Activated T-cell treated with anti-CD3 and anti-CD28 coated beads, Interleukin-2, amount 50 U/mL, for 4 hours (primary cell): ENCODE measurements around the gene NTRK2. TPM values are rescaled to one million over a fixed set of nuclear protein-coding genes. Genes with fewer than 3 reads are reported as not detected.

Source experiments
- ATAC-seq, 2 donors: fragments of 200-7000 bp; cut with Tn5 transposase; one replicate each; pipeline ENCODE4 v1.10.0; 2021
- DNase-seq: peaks from one replicate; pipeline ENCODE4 v3.0.0-alpha.2; 2020
- H3K27me3 Mint-ChIP-seq: one replicate; pipeline ENCODE4 v1.8.0; 2021; ENCODE audit warnings: low read depth, mixed read lengths
- H3K36me3 Mint-ChIP-seq: one replicate; pipeline ENCODE4 v1.8.0; 2022; ENCODE audit warnings: mixed read lengths; ENCODE audit not compliant: insufficient read depth
- H3K4me1 Mint-ChIP-seq: one replicate; pipeline ENCODE4 v1.8.0; 2021; ENCODE audit warnings: low read depth, mixed read lengths
- H3K4me3 Mint-ChIP-seq: one replicate; pipeline ENCODE4 v1.8.0; 2021; ENCODE audit warnings: mild to moderate bottlenecking, moderate library complexity, mixed read lengths
- H3K9me3 Mint-ChIP-seq: one replicate; pipeline ENCODE4 v1.8.0; 2021; ENCODE audit warnings: mixed read lengths
- total RNA-seq, 3 donors: library from RNA; stranded (reverse); gene quantifications; one replicate each; pipeline ENCODE4 v1.2.1, GENCODE V29; 2021

NTRK2 gene
- total RNA-seq, 3 donors from 2014 or later: 0.18 to 0.82 (median 0.38) TPM

- H3K4me3 Mint-ChIP-seq: no peak overlapping the region
- H3K9me3 Mint-ChIP-seq: no peaks in the 10 kb centered on the region
- H3K27me3 Mint-ChIP-seq: no peaks in the 10 kb centered on the region
- ATAC-seq: no peak
- H3K36me3 Mint-ChIP-seq: no peaks in the 10 kb centered on the region
- no peak for DNase-seq
- no peaks in the 10 kb centered on the region for H3K4me1 Mint-ChIP-seq
Measured at GRCh38 chr9:84949258-84949657, 279.7 kb downstream of the NTRK2 start.

GRCh38 chr9:84949971-84950370 lies 280.4 kb downstream of the NTRK2 start:
- Mint-ChIP-seq H3K4me3 (no peak overlapping the region), H3K4me1 (no peaks in the 10 kb centered on the region), H3K27me3 (no peaks in the 10 kb centered on the region), H3K9me3 (no peaks in the 10 kb centered on the region), H3K36me3 (no peaks in the 10 kb centered on the region)
- ATAC-seq (no peak), DNase-seq (no peak)

- no peak for ATAC-seq
- Mint-ChIP-seq H3K9me3 (no peaks in the 10 kb centered on the region), H3K4me1 (no peaks in the 10 kb centered on the region)
Measured at GRCh38 chr9:84950879-84951811, 281.6 kb downstream of the NTRK2 start.

GRCh38 chr9:84953252-84953773 lies 283.8 kb downstream of the NTRK2 start:
- Mint-ChIP-seq H3K4me1 (no peaks in the 10 kb centered on the region), H3K36me3 (no peaks in the 10 kb centered on the region), H3K4me3 (no peak overlapping the region), H3K27me3 (peaks cover 2% of the 10 kb centered on the region), H3K9me3 (peaks cover 3% of the 10 kb centered on the region)
- no peak for ATAC-seq
- no peak for DNase-seq

More at GRCh38 chr9:84950879-84951811, 281.6 kb downstream of the NTRK2 start:
- DNase-seq: no peak
- Mint-ChIP-seq H3K4me3 (no peak overlapping the region), H3K36me3 (no peaks in the 10 kb centered on the region), H3K27me3 (no peaks in the 10 kb centered on the region)

GRCh38 chr9:84953797-84954705 lies 284.5 kb downstream of the NTRK2 start:
- DNase-seq (no peak), ATAC-seq (peak; percentile 58 to 76)
- H3K4me3 Mint-ChIP-seq: no peak overlapping the region
- no peaks in the 10 kb centered on the region for H3K4me1 Mint-ChIP-seq
- H3K36me3 Mint-ChIP-seq: no peaks in the 10 kb centered on the region
- H3K27me3 Mint-ChIP-seq: peaks cover 2% of the 10 kb centered on the region
- peaks cover 3% of the 10 kb centered on the region for H3K9me3 Mint-ChIP-seq

- ATAC-seq (no peak), DNase-seq (no peak)
- Mint-ChIP-seq H3K36me3 (no peaks in the 10 kb centered on the region), H3K4me3 (no peak overlapping the region), H3K27me3 (peaks cover 2% of the 10 kb centered on the region), H3K4me1 (no peaks in the 10 kb centered on the region), H3K9me3 (peaks cover 3% of the 10 kb centered on the region)
Measured at GRCh38 chr9:84955155-84955554, 285.6 kb downstream of the NTRK2 start.

GRCh38 chr9:84955971-84956370 lies 286.4 kb downstream of the NTRK2 start:
- ATAC-seq (no peak), DNase-seq (no peak)
- Mint-ChIP-seq H3K4me1 (no peaks in the 10 kb centered on the region), H3K4me3 (no peak overlapping the region), H3K36me3 (no peaks in the 10 kb centered on the region), H3K27me3 (peaks cover 2% of the 10 kb centered on the region), H3K9me3 (peaks cover 3% of the 10 kb centered on the region)

GRCh38 chr9:84959339-84959738 lies 289.8 kb downstream of the NTRK2 start:
- no peaks in the 10 kb centered on the region for H3K36me3 Mint-ChIP-seq

GRCh38 chr9:84966876-84967830 lies 297.6 kb downstream of the NTRK2 start:
- no peaks in the 10 kb centered on the region for H3K36me3 Mint-ChIP-seq
- DNase-seq (no peak), ATAC-seq (no peak)
- H3K4me3 Mint-ChIP-seq: no peak overlapping the region
- H3K9me3 Mint-ChIP-seq: no peaks in the 10 kb centered on the region
- H3K4me1 Mint-ChIP-seq: no peaks in the 10 kb centered on the region
- peaks cover 13% of the 10 kb centered on the region for H3K27me3 Mint-ChIP-seq

More at GRCh38 chr9:84959339-84959738, 289.8 kb downstream of the NTRK2 start:
- DNase-seq: no peak
- H3K27me3 Mint-ChIP-seq: peaks cover 2% of the 10 kb centered on the region
- H3K9me3 Mint-ChIP-seq: peaks cover 3% of the 10 kb centered on the region
- ATAC-seq: no peak
- H3K4me3 Mint-ChIP-seq: no peak overlapping the region
- no peaks in the 10 kb centered on the region for H3K4me1 Mint-ChIP-seq

GRCh38 chr9:84969084-84969483 lies 299.6 kb downstream of the NTRK2 start:
- Mint-ChIP-seq H3K4me1 (no peaks in the 10 kb centered on the region), H3K9me3 (no peaks in the 10 kb centered on the region), H3K27me3 (peaks cover 13% of the 10 kb centered on the region), H3K36me3 (no peaks in the 10 kb centered on the region), H3K4me3 (no peak overlapping the region)
- DNase-seq (no peak), ATAC-seq (no peak)

GRCh38 chr9:84969736-84970135 lies 300.2 kb downstream of the NTRK2 start:
- no peak overlapping the region for H3K4me3 Mint-ChIP-seq
- ATAC-seq (no peak), DNase-seq (no peak)
- H3K9me3 Mint-ChIP-seq: no peaks in the 10 kb centered on the region
- H3K4me1 Mint-ChIP-seq: no peaks in the 10 kb centered on the region
- H3K36me3 Mint-ChIP-seq: no peaks in the 10 kb centered on the region
- H3K27me3 Mint-ChIP-seq: peaks cover 13% of the 10 kb centered on the region

- ATAC-seq (no peak), DNase-seq (no peak)
- Mint-ChIP-seq H3K9me3 (no peaks in the 10 kb centered on the region), H3K4me3 (no peak overlapping the region), H3K27me3 (peaks cover 13% of the 10 kb centered on the region), H3K4me1 (no peaks in the 10 kb centered on the region), H3K36me3 (no peaks in the 10 kb centered on the region)
Measured at GRCh38 chr9:84970432-84970831, 300.9 kb downstream of the NTRK2 start.

- peaks cover 13% of the 10 kb centered on the region for H3K27me3 Mint-ChIP-seq
- H3K9me3 Mint-ChIP-seq: no peaks in the 10 kb centered on the region
- DNase-seq: no peak
Measured at GRCh38 chr9:84971571-84971970, 302.0 kb downstream of the NTRK2 start.

More at GRCh38 chr9:84971571-84971970, 302.0 kb downstream of the NTRK2 start:
- H3K4me1 Mint-ChIP-seq: no peaks in the 10 kb centered on the region
- ATAC-seq: no peak
- H3K4me3 Mint-ChIP-seq: no peak overlapping the region
- no peaks in the 10 kb centered on the region for H3K36me3 Mint-ChIP-seq
